CD4-positive, alpha-beta T cell treated with Interleukin-15 for 1 hour (primary cell): ENCODE measurements around the gene ADIRF.
"Not testable (repeated sequence)": the region's sequence is repeated elsewhere in the genome, so short reads cannot be mapped to it uniquely, and the experiment has no call there.

Experiments used
- DNase-seq: peaks from one replicate; pipeline ENCODE4 v3.0.0-alpha.2; 2020

ADIRF gene

GRCh38 chr10:86981020-86981419 is 12.7 kb downstream of the ADIRF start:
- DNase-seq = not testable (repeated sequence)

DNA sequence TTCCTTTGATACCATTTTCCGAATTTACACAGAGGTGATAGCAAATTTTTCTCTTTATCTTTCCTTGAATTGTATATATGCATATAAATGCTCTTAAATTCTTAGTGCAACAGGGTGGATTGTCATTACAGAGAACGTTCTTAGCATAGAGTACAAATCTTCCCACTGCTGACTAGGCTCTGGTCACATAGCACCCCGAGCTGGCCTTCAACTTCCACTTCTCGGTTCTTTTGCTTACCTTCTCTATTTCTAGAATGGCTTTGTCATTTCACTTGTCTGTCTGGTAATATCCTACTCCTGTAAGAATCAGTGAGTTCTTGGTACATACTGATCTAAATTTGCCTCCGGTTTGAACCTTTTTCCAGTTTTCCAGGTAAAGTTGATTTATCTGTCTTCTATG is 13.4 kb downstream of the ADIRF start:
- DNase-seq = no peak

DNA sequence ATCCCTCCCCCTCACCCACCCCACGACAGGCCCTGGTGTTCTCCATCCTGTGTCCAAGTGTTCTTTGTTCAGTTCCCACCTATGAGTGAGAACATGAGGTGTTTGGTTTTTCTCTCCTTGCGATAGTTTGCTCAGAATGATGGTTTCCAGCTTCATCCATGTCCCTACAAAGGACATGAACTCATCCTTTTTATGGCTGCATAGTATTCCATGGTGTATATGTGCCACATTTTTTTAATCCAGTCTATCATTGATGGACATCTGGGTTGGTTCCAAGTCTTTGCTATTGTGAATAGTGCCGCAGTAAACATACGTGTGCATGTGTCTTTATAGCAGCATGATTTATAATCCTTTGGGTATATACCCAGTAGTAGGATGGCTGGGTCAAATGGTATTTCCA is 16.2 kb downstream of the ADIRF start:
- not testable (repeated sequence) for DNase-seq

GRCh38 chr10:86988520-86988919 is 20.2 kb downstream of the ADIRF start:
- DNase-seq = no peak

DNA sequence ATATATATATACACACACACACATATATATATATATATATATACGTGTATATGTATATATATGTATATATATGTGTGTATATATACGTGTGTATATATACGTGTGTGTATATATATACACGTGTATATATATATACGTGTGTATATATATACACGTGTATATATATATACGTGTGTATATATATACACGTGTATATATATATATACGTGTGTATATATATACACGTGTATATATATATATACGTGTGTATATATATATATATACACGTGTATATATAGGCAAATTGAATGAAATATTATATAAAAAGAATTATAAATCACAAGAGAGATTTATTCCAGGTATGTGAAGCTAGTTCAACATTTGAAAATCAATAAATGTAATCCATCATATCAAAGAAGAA is 23.1 kb downstream of the ADIRF start:
- not testable (repeated sequence) for DNase-seq

- no peak for DNase-seq
Measured at GRCh38 chr10:86992456-86992855, 24.2 kb downstream of the ADIRF start.

DNA sequence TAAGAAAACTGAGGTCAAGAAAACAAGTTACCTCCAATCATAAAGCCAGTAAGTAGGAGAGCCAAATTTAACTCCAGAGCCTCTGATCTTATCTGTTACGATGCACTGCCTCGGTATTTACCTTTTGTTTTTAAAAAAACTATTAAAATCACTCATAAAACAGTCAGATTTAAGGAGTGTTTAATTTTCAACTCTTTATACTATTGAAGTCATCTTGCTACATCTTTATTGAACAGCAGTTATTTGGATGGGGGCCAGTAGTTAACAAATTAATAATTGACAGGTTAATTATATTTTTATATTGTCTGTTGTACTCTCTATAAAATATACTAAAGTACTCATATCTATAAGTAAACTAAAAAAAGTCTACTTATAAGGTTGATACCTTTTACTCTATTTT is 24.6 kb downstream of the ADIRF start:
- no peak for DNase-seq

GRCh38 chr10:86999802-87000403 is 31.6 kb downstream of the ADIRF start:
- not testable (repeated sequence) for DNase-seq

- DNase-seq = no peak
Measured at GRCh38 chr10:87000491-87000890, 32.2 kb downstream of the ADIRF start.

DNA sequence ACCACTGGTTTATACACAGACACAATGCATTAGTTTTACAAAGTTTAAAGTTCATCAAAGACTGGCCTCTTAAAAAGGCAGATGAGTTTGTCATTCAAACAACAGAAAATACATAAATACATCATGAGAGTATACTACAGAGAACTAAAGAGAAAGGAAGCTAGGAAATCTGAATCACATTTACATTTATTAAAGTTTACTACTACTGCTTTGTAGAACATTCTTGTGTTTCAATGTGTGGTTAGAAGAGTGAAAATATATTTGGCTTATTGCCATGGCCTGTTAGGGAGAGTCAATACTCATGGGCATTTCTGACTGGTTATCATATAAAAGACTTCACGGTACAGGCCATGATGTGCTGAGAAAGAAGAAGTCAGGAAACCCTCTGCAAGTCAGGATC is 38.8 kb downstream of the ADIRF start:
- DNase-seq = not testable (repeated sequence)

- DNase-seq = not testable (repeated sequence)
Measured at GRCh38 chr10:87007674-87008073, 39.4 kb downstream of the ADIRF start.

- not testable (repeated sequence) for DNase-seq
Measured at GRCh38 chr10:87008303-87008702, 40.0 kb downstream of the ADIRF start.

- DNase-seq = not testable (repeated sequence)
Measured at GRCh38 chr10:87009134-87009696, 40.9 kb downstream of the ADIRF start.

DNA sequence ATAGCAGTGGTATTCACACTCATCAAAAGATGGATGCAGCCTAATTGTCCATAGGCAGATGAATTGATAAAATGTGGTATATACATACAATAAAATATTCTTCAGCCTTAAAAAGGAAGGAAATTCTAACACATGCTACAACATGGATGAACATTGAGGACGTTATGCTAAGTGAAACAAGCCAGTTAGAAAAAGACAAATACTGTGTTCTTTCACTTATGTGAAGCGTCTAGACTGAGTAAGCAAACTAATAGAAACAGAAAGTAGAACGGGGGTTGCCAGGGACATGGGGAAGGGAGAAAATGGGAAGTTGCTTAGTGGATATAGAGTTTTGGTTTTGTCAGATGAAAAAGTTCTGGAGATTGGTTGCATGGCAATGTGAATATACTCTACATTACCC is 45.2 kb downstream of the ADIRF start:
- DNase-seq = not testable (repeated sequence)

GRCh38 chr10:87014986-87015716 is 46.9 kb downstream of the ADIRF start:
- not testable (repeated sequence) for DNase-seq

- not testable (repeated sequence) for DNase-seq
Measured at GRCh38 chr10:87018127-87018526, 49.8 kb downstream of the ADIRF start.

DNA sequence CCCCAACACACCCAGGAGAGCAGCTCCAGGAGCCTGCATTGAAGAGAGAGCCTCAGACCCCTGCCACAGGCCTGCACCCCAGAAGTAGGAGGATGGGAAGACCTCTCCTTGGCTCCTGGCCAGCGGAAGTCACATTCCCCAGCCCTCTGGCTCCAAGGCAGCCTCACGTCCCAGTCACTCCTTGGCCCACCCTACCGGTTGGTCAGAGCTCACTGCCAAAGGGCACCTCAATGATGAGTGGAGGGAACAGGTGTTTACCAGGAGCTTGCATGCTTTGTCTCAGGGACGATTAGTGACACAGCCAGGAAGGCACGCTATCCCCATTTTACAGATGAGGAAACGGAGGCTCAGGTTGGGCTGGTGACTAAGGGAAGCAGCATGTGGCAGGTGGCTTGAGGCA is 50.8 kb downstream of the ADIRF start:
- DNase-seq = not testable (repeated sequence)

- not testable (repeated sequence) for DNase-seq
Measured at GRCh38 chr10:87019504-87019903, 51.2 kb downstream of the ADIRF start.

- not testable (repeated sequence) for DNase-seq
Measured at GRCh38 chr10:87020056-87020455, 51.8 kb downstream of the ADIRF start, which contains the start of gene FAM25A. FAM25A (plus strand) TSS chr10:87020294; CDS start chr10:87020325, 31 bp downstream.
